IPS-NIHi11 (cell line): ENCODE data around the gene ZNF362.
A peak's percentile ranks its signal among the peaks of the same experiment; 100 is the strongest.
"Not testable (repeated sequence)": the region's sequence is repeated elsewhere in the genome, so short reads cannot be mapped to it uniquely, and the experiment has no call there.

ENCODE experiments used
- DNase-seq: peaks from one replicate; pipeline ENCODE4 v3.0.0; 2012; ENCODE audit warnings: mixed read lengths, low spot score

The ZNF362 gene

DNA sequence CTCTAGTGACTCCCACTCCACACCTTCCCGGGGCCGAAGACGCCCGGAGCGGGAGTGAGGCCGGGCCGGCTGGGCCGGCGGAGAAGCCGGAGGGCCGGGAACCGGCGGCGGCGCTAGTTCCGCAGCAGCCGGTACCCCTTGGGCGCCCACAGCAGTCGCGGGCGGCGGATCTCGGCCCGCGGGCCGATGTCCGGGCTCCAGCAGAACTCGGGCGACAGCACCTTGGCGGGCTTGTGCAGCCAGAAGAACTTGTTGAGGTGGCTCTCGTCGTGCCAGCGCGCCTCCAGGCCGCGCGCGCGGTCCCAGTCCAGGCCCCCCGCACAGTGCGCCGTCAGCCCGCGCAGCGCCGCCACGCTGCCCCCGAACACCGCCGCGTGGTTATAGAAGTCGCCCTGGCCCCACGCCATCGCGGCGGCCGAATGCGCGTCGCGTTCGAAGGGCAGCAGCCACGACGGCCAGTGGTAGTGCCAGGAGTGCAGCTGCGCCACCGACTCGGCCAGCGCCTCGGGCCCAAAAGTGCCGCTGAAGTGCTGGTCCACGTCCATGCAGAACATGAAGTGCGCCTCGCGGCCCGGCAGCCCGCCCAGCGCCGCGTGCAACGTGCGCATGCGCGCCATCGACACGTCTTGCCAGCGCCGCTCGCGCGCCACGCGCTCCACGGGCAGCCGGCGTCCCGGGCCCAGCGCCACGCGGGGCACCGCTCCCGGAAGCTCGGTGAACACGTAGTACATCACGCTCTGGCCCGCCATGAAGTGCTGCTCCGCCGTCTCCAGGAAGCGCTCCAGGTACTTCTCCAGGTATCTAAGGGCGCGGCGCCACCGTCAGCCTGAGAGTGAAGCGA lies 50.6 kb downstream of the ZNF362 start:
- DNase-seq, result peak; percentile 63

DNA sequence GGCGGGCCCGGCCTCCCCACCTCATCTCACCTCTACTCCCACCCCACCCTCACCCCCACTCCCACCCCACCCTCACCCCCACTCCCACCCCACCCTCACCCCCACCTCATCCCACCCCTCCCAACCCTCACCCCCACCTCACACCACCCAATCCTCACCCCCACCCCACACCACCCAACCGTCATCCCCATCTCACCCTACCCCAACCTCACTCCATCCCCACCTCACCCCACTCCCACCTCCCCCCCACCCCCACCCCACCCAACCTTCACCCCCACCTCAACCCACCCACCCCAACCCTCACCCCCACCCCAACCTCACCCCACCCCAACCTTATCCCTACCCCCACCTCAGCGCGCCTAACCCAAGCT lies 51.2 kb downstream of the ZNF362 start:
- DNase-seq, result no peak

DNA sequence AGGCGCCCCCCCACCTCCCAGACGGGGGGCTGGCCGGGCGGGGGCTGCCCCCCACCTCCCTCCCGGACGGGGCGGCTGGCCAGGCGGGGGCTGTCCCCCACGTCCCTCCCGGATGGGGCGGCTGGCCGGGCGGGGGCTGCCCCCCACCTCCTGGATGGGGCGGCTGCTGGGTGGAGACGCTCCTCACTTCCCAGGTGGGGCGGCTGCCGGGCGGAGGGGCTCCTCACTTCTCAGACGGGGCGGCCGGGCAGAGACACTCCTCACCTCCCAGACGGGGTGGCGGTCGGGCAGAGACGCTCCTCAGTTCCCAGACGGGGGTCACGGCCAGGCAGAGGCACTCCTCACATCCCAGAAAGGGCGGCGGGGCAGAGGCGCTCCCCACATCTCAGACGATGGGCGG lies 53.1 kb downstream of the ZNF362 start:
- not testable (repeated sequence) for DNase-seq

DNA sequence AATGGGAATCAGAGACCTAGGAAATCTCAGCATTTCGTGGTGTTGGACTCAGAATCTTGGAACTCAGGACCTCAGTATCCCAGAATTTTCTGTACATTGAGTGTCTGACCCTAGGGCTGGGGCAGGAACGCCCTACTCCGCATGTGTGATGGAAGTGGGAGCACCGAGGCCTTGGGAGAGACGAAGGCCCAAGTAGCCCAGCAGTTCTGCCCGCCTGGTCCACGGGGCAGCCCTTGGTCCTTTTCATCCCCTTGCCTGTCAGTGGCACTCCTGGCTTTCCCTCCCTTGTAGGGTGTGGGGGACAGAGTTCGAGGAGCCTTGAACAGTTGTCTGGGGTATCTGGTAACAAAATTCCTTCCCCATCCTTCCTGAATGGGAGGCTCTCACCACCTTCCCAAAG lies 54.4 kb downstream of the ZNF362 start:
- DNase-seq, result no peak

DNA sequence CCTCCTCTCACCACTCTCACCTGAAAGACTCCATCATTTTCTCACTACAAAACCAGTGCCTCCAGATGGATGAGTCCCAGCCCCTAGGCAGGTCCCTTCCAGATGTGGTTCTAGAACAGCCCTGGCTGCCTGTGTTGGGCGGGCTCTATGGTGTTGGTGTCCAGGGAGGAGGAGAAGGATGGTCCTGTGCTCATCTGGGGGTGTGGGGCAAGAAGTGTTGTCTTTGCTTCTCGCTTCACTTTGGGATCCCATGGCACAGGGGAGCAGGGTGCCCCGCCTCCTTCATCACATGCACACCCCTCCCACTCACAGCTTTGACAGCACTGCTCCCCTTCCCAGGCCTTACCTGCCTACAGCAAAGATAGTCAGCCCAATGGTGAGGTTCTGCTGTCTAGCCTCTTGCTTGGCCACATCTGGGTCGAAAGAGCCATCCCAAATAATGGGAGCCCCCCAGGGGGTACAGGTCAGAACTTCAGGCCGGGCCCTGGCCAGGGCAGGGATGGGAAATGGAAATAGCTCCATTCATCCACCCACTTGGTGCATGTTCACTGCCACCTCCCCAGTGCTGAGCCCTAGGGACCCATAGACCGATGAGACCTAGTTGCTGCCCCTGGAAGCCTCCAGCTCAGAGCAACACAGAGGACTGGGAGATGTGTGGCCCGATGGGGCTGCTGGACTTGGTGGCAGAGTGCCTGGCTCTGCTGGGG lies 55.6 kb downstream of the ZNF362 start:
- DNase-seq, result no peak

DNA sequence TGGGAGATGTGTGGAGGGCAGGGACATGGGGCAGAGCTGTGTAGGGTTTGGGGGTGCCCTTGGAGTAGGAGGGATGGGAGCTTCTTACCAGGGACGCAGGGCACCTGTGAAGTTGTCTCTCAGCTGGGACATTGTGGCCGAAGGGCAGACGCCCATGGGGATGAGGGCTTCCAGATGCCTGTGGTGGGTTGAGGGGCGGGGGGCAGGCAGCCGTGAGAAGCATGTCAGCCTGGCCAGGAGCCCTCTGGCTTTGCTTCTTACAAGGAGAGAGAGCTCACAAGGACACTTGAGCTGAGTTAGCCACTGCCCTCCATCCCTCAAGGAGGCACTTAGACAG lies 56.1 kb downstream of the ZNF362 start:
- DNase-seq, result no peak

DNA sequence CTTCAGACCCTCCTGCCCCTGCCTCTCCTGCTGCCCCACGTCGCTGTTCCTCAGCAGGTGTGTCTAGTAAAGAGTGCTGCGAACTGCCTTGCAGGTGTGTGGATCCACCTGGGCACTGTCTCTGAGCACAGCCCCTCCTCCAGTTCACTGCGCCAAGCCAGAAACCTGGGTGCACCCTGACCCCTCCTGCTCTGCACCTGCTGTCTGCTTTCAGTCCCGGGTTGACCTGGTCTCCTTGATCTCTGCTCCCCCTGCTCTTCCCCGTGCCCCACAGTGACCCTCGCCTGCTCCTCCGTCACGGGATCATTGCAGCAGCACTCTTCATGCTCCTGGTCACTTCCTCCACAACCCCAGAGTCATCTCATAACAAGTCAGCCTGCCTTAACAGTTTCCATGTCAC lies 58.1 kb downstream of the ZNF362 start:
- no peak for DNase-seq

DNA sequence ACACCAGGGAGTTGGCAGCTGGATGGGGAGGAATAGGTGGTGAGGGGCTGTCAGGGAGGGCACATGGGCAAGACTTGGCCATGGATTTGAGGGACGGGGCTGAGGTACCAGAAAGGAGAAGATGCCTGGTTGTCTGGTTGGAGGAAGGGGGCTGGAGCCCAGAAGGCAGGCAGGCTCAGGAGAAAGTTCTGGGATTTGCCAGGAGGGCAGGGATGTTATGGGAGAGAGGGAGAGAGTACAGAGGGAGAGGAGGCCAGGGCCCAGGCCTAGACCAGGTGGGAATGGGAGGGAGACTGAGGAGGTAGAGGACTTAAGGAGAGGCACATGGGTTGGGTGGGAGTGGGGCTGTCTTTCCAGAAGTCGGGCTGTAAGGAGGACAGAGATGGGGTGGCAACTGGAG lies 60.3 kb downstream of the ZNF362 start:
- DNase-seq, result no peak

DNA sequence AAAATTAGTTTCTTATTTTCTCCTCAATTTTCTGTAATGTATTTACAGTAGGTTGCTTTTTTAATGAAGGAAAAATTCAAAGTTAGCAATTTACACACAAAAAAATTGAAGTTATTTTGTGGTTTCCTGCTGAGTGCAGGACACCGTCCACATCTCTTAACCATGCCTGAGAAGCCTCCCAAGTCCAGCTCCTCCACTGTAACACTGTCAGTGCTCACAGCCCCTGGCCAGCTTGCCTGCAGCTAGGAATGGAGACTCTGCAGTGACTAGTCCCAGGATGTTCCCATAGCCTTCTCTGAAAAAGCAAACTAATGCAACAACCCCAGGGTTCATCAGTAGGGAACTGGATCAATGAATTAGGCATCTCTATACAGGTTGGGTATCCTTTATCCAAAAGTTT lies 61.1 kb downstream of the ZNF362 start:
- no peak for DNase-seq

DNA sequence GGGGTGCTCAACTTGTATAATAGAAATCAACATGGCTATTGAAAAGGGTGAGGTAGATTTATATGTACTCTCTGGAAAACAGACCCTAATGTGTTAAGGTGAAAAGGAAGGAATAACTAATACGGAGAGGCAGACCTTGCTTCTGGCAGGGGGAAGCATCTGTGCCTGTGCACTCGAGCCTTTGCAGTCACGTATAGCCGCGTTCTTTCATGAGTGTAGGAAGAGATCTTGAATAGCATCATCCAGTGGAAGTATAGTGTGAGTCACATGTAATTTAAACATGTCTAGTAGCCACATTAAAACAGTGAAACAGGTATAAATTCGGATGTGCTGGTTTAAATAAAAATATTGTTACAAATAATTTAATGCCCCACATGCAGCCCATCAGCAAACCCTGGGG lies 61.7 kb downstream of the ZNF362 start:
- DNase-seq, result no peak

DNA sequence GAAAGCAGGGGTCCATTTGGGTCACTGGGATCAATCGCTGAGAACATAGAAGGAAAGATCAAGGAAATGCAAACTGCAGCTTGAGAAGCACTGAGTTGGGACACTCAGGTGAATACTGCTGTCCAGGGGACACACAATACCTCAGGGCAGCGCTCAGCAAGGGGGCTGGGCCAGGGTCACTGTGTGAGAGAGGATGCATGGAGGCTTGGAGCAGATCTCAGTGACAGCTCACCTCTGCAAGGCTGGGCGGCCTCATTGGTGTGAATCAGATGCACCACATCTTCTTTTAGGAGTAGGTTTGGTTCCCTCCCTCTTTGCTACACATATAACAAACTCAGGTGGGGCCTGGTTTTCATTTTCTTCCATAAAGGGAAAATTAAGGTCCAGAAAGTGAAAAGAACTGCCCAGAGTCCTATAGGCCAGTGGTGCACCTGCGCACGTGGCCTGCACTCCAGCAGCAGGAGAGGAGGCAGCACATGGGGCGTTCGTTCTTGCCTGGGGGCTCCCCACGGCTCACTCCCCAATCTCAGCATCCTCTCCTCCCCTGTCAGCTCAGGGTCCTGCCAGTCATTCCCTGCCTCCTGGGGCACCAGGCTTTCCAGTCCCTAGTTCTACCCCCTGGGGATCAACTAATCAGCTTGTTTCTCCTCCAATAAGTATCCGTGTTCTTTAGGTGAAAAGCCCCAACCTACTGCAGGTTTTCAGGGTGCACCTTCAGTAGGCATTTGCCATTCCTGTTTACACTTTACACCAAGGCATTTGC lies 63.1 kb downstream of the ZNF362 start:
- no peak for DNase-seq

DNA sequence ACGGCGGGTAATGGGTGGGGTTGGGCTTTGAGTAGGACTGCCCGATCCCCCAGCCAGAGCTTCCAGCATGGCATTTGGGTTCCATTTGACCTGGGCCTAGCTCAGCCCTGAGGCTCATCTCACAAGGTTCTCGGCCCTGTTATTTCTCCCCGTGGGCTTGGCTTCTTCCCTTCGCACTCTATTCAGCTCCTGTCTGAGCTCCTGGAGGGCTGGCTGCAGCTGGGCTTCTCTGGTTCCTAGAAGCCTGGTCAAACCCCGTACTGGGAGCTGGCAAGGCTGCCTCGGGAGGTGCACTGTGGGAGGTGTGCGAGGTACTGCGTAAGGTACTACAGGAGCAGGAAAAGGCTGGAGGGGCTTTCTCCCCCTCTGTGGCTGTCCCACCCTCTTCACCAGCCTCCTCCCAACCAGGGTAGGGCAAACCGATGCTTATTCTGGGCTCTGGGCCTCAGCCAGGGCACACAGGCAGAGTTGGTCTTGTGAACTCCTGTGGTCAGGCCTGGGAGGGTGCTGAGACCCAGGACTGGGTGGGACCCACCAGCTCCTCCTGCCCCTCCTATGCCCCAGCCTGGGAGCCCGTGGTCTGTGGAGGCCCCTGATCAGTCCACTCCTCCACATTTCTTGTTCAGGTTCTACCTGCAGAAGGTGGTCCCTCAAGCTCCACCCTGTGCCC lies 63.8 kb downstream of the ZNF362 start:
- DNase-seq, result no peak

DNA sequence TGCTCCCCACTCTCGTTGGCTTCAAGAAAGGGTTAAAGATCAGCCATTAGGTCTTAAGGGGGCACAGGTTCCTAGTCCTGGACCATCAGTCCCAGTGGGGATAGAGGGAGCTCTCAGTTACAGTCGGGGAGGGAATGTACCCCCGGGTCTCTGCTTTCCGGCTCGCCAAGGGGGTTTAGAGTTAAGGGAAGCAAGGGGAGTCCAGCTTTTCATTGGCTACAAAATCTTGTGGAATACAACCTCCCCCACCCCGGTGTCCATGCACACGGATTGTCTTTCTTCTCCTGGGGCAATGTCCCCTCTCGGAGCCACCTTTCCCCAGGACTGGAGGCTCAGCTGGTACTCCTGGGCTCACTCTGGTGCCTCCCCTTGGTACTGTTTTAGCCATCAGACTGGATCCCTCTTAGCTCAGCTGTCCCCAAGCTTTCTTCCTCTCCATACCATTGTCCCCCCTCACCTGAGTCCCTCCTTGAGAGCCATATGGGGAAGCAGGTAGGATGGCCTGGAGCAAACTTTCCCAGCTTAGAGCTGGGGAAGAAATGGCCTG lies 64.4 kb downstream of the ZNF362 start, which contains the start of gene A3GALT2:
Gene A3GALT2, minus strand, starts transcription at position 480 of the 547 bp plus-strand sequence. Its CDS starts 0 bp downstream, at position 480.
- no peak for DNase-seq

DNA sequence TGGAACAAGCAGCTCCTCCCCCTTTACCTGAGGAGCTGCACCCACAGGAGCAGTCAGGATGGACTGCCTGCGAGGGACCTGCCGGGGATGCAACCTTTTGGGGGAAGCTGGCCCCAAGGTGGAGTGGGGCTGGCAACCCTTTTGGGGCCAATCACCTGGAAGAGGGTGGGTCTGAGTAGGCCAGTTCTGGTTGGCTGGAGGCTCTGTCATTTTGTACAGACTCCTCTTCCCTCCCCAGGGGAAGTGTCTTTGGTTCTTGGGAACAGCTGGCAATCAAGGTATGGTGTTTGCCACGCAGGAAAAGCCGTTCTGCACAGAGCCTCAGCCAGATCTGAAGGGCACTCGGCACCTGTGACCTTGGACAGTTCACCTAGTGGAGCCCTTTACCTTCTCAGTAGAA lies 64.9 kb downstream of the ZNF362 start:
- no peak for DNase-seq

DNA sequence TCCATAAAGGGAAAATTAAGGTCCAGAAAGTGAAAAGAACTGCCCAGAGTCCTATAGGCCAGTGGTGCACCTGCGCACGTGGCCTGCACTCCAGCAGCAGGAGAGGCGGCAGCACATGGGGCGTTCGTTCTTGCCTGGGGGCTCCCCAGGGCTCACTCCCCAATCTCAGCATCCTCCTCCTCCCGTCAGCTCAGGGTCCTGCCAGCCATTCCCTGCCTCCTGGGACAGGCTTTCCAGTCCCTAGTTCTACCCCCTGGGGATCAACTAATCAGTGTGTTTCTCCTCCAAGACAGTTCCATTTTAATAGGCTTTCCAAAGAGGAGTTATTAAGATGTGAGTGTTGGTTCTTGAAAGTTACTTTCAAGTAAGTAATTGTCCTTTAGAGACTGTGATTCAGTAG lies 65.8 kb downstream of the ZNF362 start:
- DNase-seq, result no peak

DNA sequence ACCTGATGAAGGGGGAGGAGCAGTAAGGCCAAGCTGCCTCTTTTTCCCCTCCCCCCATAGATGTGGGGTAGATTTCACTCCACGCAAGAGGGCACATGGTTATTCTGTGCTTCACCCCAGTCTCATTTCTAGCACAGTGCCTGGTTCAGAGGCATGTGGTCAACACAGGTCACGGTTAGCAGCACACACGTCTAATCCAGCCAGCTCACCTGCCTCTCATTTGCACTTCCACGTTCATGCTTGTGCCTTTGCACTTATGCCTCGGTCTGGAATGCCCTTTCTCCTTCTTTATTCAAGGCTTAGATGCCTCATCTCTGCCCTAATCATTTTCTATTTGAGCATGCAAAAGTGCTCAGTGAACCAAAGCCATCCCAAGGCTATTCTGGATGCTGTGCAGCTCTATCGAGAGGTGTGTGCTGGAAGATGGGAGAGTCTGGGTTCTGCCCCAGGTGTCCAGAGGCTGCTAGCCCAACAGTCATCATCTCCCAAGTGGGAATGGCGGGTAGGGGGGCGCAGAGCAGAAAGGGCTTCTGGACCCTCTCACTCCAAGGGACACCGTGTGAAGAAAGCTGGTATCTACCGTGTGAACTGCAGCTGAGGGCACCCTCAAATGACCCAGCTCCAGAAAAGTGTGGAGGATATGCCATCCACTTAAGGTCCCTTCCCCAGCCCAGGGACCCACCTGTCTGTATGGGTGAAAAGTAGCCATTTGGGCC lies 66.7 kb downstream of the ZNF362 start:
- DNase-seq, result no peak

DNA sequence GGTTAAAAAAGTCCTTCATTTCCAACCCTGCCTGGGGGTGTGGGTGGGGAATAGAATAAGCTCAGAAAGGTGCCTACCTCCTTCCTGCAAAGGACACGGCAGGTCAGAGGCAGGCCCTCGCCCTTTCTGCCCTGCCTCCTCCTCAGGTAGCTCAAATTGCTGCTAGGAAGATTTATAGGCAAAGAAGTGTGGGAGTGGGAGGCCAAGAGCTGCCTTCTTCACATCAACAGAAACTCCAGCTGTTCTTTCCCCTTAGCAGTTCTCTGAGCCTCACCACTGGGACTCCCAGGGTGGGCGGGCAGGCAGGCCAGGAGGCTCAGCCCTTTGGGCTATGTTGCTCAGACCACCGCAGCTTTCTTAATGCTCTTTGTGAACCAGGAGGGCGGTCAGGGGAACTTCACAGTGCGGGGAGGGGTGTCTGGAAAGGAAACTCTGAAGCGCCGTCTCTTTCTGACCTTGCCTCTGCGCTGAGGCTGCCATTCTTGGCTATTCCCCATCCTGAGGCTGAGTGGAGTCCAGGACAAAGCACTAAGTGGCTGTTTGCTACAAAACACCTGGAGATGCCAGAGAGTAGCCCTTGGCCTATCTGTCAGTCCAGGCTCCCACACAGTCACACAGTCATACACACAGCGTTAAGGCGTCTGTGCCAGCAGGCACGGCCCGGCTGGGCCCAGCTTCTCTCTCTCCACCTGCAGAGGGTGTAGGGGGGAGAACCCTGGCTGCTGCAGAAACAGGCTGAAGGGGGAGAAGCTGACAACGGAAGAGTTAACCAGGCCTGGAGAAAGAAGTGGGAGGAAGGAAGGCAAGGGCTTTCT lies 67.6 kb downstream of the ZNF362 start:
- no peak for DNase-seq

DNA sequence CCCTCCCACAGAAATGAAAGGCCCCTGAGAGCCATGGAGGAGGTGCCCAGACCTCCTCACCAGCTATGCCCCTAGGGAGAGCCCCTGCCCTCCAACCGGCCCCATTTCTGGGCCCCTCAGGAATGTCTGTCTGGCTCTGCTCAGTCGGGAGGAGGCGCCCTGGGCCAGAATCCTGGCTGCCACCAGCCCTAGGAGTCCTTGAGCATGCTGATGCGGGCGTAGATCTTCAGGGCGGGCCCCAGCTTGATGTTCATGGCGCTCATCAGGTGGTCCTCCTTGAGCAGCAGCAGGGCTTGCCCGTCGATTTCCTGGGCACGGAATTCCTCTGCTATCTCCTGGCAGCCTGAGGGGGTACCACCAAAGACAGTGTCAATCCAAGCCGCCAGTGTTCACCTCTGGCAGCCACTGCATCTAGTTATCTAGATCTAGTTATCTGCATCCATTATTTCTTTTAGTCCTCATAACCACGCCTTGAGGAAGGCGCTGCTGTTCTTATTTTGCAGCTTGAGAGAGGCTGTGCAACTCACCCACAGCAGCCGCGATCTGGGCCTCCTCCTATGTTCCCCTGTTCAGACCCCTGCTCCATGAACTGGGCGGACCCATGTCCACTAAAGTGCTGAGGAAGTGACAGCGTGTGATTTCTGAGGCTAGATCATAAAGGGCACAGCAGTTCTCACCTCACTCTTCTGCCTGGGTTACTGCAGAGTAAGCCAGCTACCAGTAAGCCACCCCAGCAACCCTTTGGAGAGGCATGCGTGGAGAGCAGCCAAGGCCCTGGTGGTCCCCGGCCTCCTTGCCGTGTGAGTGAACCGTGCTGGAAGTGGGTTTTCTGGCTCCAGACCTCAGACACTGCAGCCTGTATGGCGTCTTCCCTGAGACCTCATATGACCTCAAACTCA lies 68.6 kb downstream of the ZNF362 start:
- no peak for DNase-seq

DNA sequence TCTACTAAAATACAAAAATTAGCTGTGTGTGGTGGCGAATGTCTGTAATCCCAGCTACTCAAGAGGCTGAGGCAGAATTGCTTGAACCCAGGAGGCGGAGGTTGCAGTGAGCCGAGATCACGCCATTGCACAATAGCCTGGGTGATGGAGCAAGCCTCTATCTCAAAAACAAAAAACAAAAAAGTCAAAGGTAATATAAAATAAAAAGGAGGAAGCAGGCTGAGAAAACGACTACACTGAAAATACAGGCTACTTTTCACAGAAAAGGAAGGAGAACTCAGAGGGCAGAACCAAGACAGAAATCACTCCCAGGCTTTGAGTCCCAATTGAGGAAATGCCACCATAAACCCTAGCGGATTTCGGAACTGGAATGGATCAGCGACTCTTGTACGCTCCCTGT lies 70.5 kb downstream of the ZNF362 start:
- no peak for DNase-seq
